ENCODE measurements around the gene WAC. TPM values are rescaled to one million over a fixed set of nuclear protein-coding genes. Genes with fewer than 3 reads are reported as not detected.
A peak's percentile ranks its signal among the peaks of the same experiment; 100 is the strongest.

WAC gene
- total and polyA plus RNA-seq, 12 donors: 23.6 to 143 (median 104) TPM

- H3K27ac ChIP-seq: no peak overlapping the region
- H3K9me3 ChIP-seq (replicated peaks in 1 of 3): no peaks in the 10 kb centered on the region
- DNase-seq: no peak
- H3K4me3 ChIP-seq: no peak overlapping the region
- WGBS, 4 donors: 38 to 58% (median 53%) methylated on average over 4 of the region's 4 CpGs
- H3K27me3 ChIP-seq: no peaks in the 10 kb centered on the region
- intact Hi-C loops (cut with DNase I): loop anchor here in 1 of 2 donors (10.0 kb wide), 1 partner anchor 59 kb away; no protein-coding TSS in a partner anchor
- peaks cover 0 to 44% of the 10 kb centered on the region in 2 donors for H3K36me3 ChIP-seq (replicated peaks in 1 of 2)
- peaks cover 0 to 61% of the 10 kb centered on the region in 2 donors for H3K4me1 ChIP-seq (replicated peaks in 1 of 2)
- TF ChIP-seq, protein P1, sequence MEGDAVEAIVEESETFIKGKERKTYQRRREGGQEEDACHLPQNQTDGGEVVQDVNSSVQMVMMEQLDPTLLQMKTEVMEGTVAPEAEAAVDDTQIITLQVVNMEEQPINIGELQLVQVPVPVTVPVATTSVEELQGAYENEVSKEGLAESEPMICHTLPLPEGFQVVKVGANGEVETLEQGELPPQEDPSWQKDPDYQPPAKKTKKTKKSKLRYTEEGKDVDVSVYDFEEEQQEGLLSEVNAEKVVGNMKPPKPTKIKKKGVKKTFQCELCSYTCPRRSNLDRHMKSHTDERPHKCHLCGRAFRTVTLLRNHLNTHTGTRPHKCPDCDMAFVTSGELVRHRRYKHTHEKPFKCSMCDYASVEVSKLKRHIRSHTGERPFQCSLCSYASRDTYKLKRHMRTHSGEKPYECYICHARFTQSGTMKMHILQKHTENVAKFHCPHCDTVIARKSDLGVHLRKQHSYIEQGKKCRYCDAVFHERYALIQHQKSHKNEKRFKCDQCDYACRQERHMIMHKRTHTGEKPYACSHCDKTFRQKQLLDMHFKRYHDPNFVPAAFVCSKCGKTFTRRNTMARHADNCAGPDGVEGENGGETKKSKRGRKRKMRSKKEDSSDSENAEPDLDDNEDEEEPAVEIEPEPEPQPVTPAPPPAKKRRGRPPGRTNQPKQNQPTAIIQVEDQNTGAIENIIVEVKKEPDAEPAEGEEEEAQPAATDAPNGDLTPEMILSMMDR (IDR thresholded peaks at IDR 0.05): no peak
- TF ChIP-seq POLR2A (IDR thresholded peaks at IDR 0.05): no peak
Measured at GRCh38 chr10:28545967-28546644, 13.2 kb downstream of the WAC start.

- WGBS, 4 donors: 89 to 100% (median 95%) methylated on average over 2 of the region's 2 CpGs
- H3K4me1 ChIP-seq (replicated peaks in 1 of 2): peaks cover 7 to 73% of the 10 kb centered on the region in 2 donors
- DNase-seq: no peak
Measured at GRCh38 chr10:28548781-28549498, 16.0 kb downstream of the WAC start.

DNA sequence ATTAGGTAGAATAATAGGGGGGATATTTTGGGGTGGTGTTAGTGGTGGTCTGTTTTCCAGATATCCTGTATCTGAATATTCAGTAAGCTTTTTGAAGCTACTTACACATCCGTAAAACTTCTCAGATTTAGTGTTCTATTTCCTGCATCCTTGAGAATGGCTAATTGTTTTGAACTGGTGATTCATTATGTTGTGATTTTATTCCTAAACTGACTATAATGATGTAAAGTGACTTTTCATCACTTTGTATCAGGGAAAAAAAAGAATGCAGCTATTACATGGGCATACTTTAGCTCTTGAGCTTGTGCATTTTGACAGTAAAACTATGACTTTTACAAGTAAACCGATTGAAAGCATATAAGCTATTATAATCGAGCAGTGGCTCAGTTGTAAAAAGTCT, 18.2 kb downstream of the WAC start:
- Histone ChIP-seq H3K4me1 (replicated peaks in 1 of 2) (peaks cover 12 to 79% of the 10 kb centered on the region in 2 donors), H3K9me3 (replicated peaks in 1 of 3) (no peaks in the 10 kb centered on the region), H3K27me3 (no peaks in the 10 kb centered on the region), H3K27ac (no peak overlapping the region), H3K36me3 (replicated peaks in 1 of 2) (peaks cover 0 to 31% of the 10 kb centered on the region in 2 donors), H3K4me3 (no peak overlapping the region)
- no peak for TF ChIP-seq POLR2A (IDR thresholded peaks at IDR 0.05)
- TF ChIP-seq, protein P1 (IDR thresholded peaks at IDR 0.05): no peak
- intact Hi-C loops (cut with DNase I): no loop called here
- no peak for DNase-seq
- 35 to 50% (median 39%) methylated on average over 3 of the region's 3 CpGs for WGBS, 4 donors

More at GRCh38 chr10:28548781-28549498, 16.0 kb downstream of the WAC start:
- Histone ChIP-seq H3K27me3 (no peaks in the 10 kb centered on the region), H3K4me3 (no peak overlapping the region), H3K27ac (no peak overlapping the region), H3K9me3 (replicated peaks in 1 of 3) (no peaks in the 10 kb centered on the region), H3K36me3 (replicated peaks in 1 of 2) (peaks cover 0 to 31% of the 10 kb centered on the region in 2 donors)
- intact Hi-C loops (cut with DNase I): loop anchor here in 1 of 2 donors (10.0 kb wide), 1 partner anchor 56 kb away; no protein-coding TSS in a partner anchor
- TF ChIP-seq, protein P1 (IDR thresholded peaks at IDR 0.05): no peak
- TF ChIP-seq POLR2A (IDR thresholded peaks at IDR 0.05): no peak

DNA sequence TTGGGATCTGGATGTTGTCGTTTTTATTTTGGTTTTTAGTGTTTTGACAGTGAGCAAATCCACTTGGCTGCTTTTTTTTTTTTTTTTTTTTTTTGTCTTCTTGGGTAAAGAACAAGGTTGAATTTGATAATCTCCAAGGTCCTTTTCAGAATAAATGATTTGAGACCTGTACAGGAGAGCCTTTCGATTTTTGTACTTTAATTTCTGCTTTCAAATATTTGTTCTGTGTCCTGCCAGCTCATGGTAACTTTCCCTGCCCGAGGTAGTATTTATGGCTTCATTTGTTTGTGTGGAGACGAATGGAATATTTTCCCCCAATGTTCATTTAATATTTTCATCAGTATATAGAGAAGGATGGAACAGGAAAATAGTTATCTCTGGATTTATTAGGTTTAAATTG, 19.9 kb downstream of the WAC start:
- WGBS, 4 donors: 24 to 43% (median 30%) methylated on average over 4 of the region's 4 CpGs
- no peak for DNase-seq
- peaks cover 0 to 30% of the 10 kb centered on the region in 2 donors for H3K36me3 ChIP-seq (replicated peaks in 1 of 2)
- peaks cover 12 to 77% of the 10 kb centered on the region in 2 donors for H3K4me1 ChIP-seq (replicated peaks in 1 of 2)
- intact Hi-C loops (cut with DNase I): no loop called here
- H3K27ac ChIP-seq: peak overlapping the region in 2 of 5 donors; percentile 6 to 22
- H3K9me3 ChIP-seq (replicated peaks in 1 of 3): no peaks in the 10 kb centered on the region
- no peak overlapping the region for H3K4me3 ChIP-seq
- TF ChIP-seq POLR2A (IDR thresholded peaks at IDR 0.05): no peak
- TF ChIP-seq, protein P1 (IDR thresholded peaks at IDR 0.05): no peak
- H3K27me3 ChIP-seq: no peaks in the 10 kb centered on the region
